Erythroblast (primary cell): Measurements from ENCODE around the gene FKBP8.

Source experiments
- GATA1 ChIP-seq: IDR thresholded peaks from 2 replicates; pipeline ENCODE4 v1.6.1; 2011; ENCODE audit warnings: low read depth, mild to moderate bottlenecking, control low read depth, low read length, moderate library complexity
- POLR2A ChIP-seq: IDR thresholded peaks from 2 replicates; pipeline ENCODE4 v1.6.1; 2011; ENCODE audit warnings: mild to moderate bottlenecking, low read length

DNA sequence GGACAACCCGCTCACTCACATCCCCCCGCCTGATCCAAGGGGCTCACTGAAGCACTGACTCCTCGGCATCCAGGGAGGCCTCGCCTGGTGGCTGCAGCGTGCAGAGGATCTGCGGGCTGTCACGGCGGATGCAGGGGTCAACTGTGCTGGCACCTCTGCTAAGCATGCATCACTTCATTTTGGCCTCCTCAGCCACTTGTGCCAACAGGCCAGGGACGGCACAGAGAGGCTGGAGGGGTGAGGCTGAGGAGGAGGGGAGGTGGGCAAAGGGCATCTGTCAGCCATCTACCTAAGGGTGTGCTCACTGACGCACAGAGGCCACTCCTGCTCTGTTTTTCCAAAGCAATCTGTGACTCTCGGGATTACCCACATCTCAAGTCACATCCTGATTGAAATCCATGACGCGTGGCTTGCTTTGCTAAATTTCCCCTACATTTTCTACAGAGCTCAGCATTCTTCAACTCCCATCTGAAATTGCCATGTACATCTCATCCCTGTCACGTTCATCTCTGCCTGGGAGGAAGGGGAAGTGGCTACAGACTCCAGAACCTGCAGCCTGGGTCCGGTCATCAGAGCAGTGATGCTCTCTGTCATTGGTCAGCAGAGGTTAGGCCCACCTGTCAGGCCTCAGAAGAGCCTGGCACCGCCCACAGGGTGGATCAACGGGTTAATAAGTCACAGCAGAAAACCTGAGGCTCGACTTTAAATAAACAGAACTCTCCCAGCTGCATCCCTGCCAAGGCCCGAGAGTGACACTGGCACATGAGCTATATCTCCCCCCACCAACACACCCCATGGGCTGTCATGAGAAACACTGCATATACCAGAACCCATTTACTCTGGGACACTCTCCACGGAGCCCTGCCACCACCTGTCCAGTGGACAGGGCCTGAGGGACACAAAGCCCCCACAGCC lies 39.1 kb downstream of the FKBP8 start:
- TF ChIP-seq POLR2A = no peak
- no peak for TF ChIP-seq GATA1
